H1 (cell line): ENCODE results near the gene RFFL. TPM values are rescaled to one million over a fixed set of nuclear protein-coding genes. Genes with fewer than 3 reads are reported as not detected.

ENCODE experiments used
- CTCF ChIA-PET: fragments of 300-600 bp; sonication (Branson Sonifier 250); formaldehyde crosslinking; loops from one replicate; lab custom pipeline; 2021; ENCODE audit not compliant: partially characterized antibody; lab: Charles Lee
- POLR2A ChIA-PET: fragments of 300-600 bp; sonication (Branson Sonifier 250); formaldehyde crosslinking; loops from one replicate; lab custom pipeline; 2021; ENCODE audit warnings: inconsistent platforms; ENCODE audit not compliant: partially characterized antibody; lab: Charles Lee
- DNase-seq, 2 experiments: peaks; one replicate each; pipeline versions ENCODE4 v3.0.0 to v3.0.0-alpha.2; 2010 to 2022; ENCODE audit warnings: low spot score in 2 of 2, low read depth in 1 of 2, mixed read lengths in 1 of 2
- FAIRE-seq: peaks from 2 replicates; lab custom pipeline; 2011; peaks lifted over from hg19 to GRCh38; lab: Jason Lieb, UNC
- H2AFZ ChIP-seq: 2 replicates; pipeline ENCODE4 v1.8.1; 2012; ENCODE audit warnings: low read length, inconsistent platforms
- H2AK5ac ChIP-seq: 2 replicates; pipeline ENCODE4 v1.6.1; 2013; ENCODE audit warnings: low read depth, low read length
- H2BK120ac ChIP-seq: replicated peaks from 2 replicates; pipeline ENCODE3; 2013; ENCODE audit warnings: low read depth, low read length, inconsistent platforms
- H2BK12ac ChIP-seq: 2 replicates; pipeline ENCODE4 v1.6.1; 2013; ENCODE audit warnings: low read depth, low read length
- H2BK15ac ChIP-seq: 2 replicates; pipeline ENCODE4 v1.6.1; 2013; ENCODE audit warnings: low read length
- H2BK20ac ChIP-seq: 2 replicates; pipeline ENCODE4 v1.6.1; 2013; ENCODE audit warnings: low read length
- H2BK5ac ChIP-seq: 2 replicates; pipeline ENCODE4 v1.6.1; 2013; ENCODE audit warnings: low read depth, low read length
- H3K14ac ChIP-seq: 2 replicates; pipeline ENCODE4 v1.6.1; 2013; ENCODE audit warnings: inconsistent platforms; ENCODE audit not compliant: insufficient read length
- H3K18ac ChIP-seq: 2 replicates; pipeline ENCODE4 v1.6.1; 2013; ENCODE audit warnings: low read length; ENCODE audit errors: extremely low read depth
- H3K23ac ChIP-seq: 2 replicates; pipeline ENCODE4 v1.6.1; 2013; ENCODE audit warnings: inconsistent platforms; ENCODE audit not compliant: insufficient read length
- H3K23me2 ChIP-seq: 2 replicates; pipeline ENCODE4 v1.6.1; 2013; ENCODE audit warnings: low read depth, low read length
- H3K27ac ChIP-seq: 2 replicates; pipeline ENCODE4 v1.6.1; 2011; ENCODE audit warnings: low read depth, low read length, inconsistent platforms
- H3K27me3 ChIP-seq, 4 experiments: replicated peaks in 1 of 4; 1 replicate in 1 of 4; 2 replicates in 3 of 4; pipeline versions ENCODE4 v1.6.1 to v1.8.1; 2011 to 2013; ENCODE audit warnings: low read length in 3 of 4, mild to moderate bottlenecking in 3 of 4, inconsistent platforms in 2 of 4, mixed read lengths in 2 of 4, moderate library complexity in 1 of 4; ENCODE audit not compliant: control insufficient read depth in 3 of 4, insufficient read depth in 3 of 4; ENCODE audit errors: extremely low read depth in 1 of 4
- H3K36me3 ChIP-seq, 4 experiments: 2 replicates each; pipeline versions ENCODE4 v1.6.1 to v1.8.1; 2011 to 2013; ENCODE audit warnings: mild to moderate bottlenecking in 4 of 4, low read length in 3 of 4, moderate library complexity in 2 of 4, control low read depth in 1 of 4, inconsistent platforms in 1 of 4; ENCODE audit not compliant: insufficient read depth in 4 of 4, control insufficient read depth in 2 of 4
- H3K4ac ChIP-seq: replicated peaks from 2 replicates; pipeline ENCODE3; 2013; ENCODE audit warnings: low read length, low read depth, mixed read lengths, inconsistent platforms; ENCODE audit not compliant: insufficient read length
- H3K4me1 ChIP-seq, 4 experiments: replicated peaks in 1 of 4; 1 replicate in 1 of 4; 2 replicates in 3 of 4; pipeline versions ENCODE4 v1.6.1 to v1.8.1; 2011 to 2013; ENCODE audit warnings: low read length in 3 of 4, inconsistent platforms in 2 of 4, mixed read lengths in 1 of 4; ENCODE audit not compliant: insufficient read depth in 4 of 4, control insufficient read depth in 3 of 4
- H3K4me2 ChIP-seq, 2 experiments: 2 replicates each; pipeline versions ENCODE4 v1.6.1 to v1.8.1; 2011 to 2013; ENCODE audit warnings: low read depth in 2 of 2, low read length in 2 of 2, control low read depth in 1 of 2, inconsistent platforms in 1 of 2, mild to moderate bottlenecking in 1 of 2; ENCODE audit not compliant: insufficient read depth in 1 of 2
- H3K4me3 ChIP-seq, 4 experiments: fragments of 200-600, 300-600 bp in 1 of 4; sonication (generic), shearing (Covaris generic), sonication (Bioruptor Twin) in 1 of 4; 2 replicates each; pipeline versions ENCODE4 v1.5.1 to v1.8.1; 2011 to 2016; ENCODE audit warnings: low read length in 4 of 4, low read depth in 3 of 4, control low read depth in 2 of 4, inconsistent platforms in 2 of 4, mild to moderate bottlenecking in 2 of 4, mixed read lengths in 1 of 4, moderate library complexity in 1 of 4; ENCODE audit not compliant: insufficient read depth in 2 of 4; ENCODE audit errors: extremely low read depth in 1 of 4
- H3K56ac ChIP-seq: replicated peaks from 2 replicates; pipeline ENCODE3; 2013; ENCODE audit warnings: low read depth, mild to moderate bottlenecking, mixed read lengths, low read length, inconsistent platforms; ENCODE audit not compliant: insufficient read length
- H3K79me1 ChIP-seq: 2 replicates; pipeline ENCODE4 v1.6.1; 2013; ENCODE audit warnings: low read depth, low read length, control low read depth
- H3K79me2 ChIP-seq, 2 experiments: 2 replicates each; pipeline versions ENCODE4 v1.6.1 to v1.8.1; 2012 to 2013; ENCODE audit warnings: low read length in 2 of 2, mild to moderate bottlenecking in 2 of 2, inconsistent platforms in 1 of 2; ENCODE audit not compliant: insufficient read depth in 2 of 2, control insufficient read depth in 1 of 2
- H3K9ac ChIP-seq, 4 experiments: replicated peaks in 1 of 4; 1 replicate in 1 of 4; 2 replicates in 3 of 4; pipeline versions ENCODE4 v1.6.1 to v1.8.1; 2011 to 2013; ENCODE audit warnings: low read depth in 3 of 4, low read length in 3 of 4, control low read depth in 2 of 4, mild to moderate bottlenecking in 2 of 4, moderate library complexity in 2 of 4, inconsistent platforms in 1 of 4; ENCODE audit errors: extremely low read depth in 1 of 4
- H3K9me3 ChIP-seq, 2 experiments: 2 replicates each; pipeline versions ENCODE4 v1.6.1 to v1.8.1; 2012 to 2013; ENCODE audit warnings: mild to moderate bottlenecking in 2 of 2, moderate library complexity in 2 of 2, control low read depth in 1 of 2, inconsistent platforms in 1 of 2, low read depth in 1 of 2, low read length in 1 of 2, mixed read lengths in 1 of 2; ENCODE audit not compliant: insufficient read depth in 2 of 2
- H4K20me1 ChIP-seq, 2 experiments: replicated peaks in 1 of 2; 2 replicates each; pipeline versions ENCODE3 to v1.8.1; 2011 to 2013; ENCODE audit warnings: inconsistent platforms in 2 of 2, low read length in 2 of 2, mild to moderate bottlenecking in 1 of 2; ENCODE audit not compliant: insufficient read depth in 2 of 2, control insufficient read depth in 1 of 2
- H4K5ac ChIP-seq: 2 replicates; pipeline ENCODE4 v1.6.1; 2013; ENCODE audit warnings: low read length, low read depth, mixed read lengths, inconsistent platforms; ENCODE audit not compliant: insufficient read length
- H4K8ac ChIP-seq: 2 replicates; pipeline ENCODE4 v1.8.0; 2013; ENCODE audit warnings: mild to moderate bottlenecking, moderate library complexity, low read length, inconsistent platforms; ENCODE audit not compliant: insufficient read depth; ENCODE audit errors: extremely low read depth
- H4K91ac ChIP-seq: replicated peaks from 2 replicates; pipeline ENCODE3; 2013; ENCODE audit warnings: low read length, mixed read lengths, inconsistent platforms; ENCODE audit not compliant: insufficient read length
- CBX5 ChIP-seq: fragments of 300-800, 300-1000 bp; sonication (generic); IDR thresholded peaks from 2 replicates; pipeline ENCODE4 v1.7.1; 2016; ENCODE audit warnings: antibody characterized with exemption, low read length, low read depth
- CBX8 ChIP-seq: fragments of 300-800, 300-1000 bp; sonication (generic); IDR thresholded peaks from 2 replicates; pipeline ENCODE4 v1.7.1; 2016; ENCODE audit warnings: low read depth, low read length, borderline replicate concordance
- CTCF ChIP-seq, 3 experiments: IDR thresholded peaks; 1 replicate in 2 of 3; 2 replicates in 1 of 3; pipeline versions ENCODE4 v1.5.1 to v1.6.1; 2011; ENCODE audit warnings: low read length in 3 of 3, mild to moderate bottlenecking in 3 of 3, inconsistent platforms in 2 of 3, low read depth in 1 of 3, moderate library complexity in 1 of 3; ENCODE audit not compliant: insufficient read depth in 1 of 3; ENCODE audit errors: control extremely low read depth in 1 of 3
- HDAC6 ChIP-seq: IDR thresholded peaks from one replicate; pipeline ENCODE4 v1.7.1; 2012; ENCODE audit warnings: low read depth, mild to moderate bottlenecking, inconsistent platforms, low read length, moderate library complexity
- KDM5A ChIP-seq: fragments of 200-600 bp; IDR thresholded peaks from 2 replicates; pipeline ENCODE4 v1.7.1; 2012; ENCODE audit warnings: mild to moderate bottlenecking, low read length, inconsistent platforms, mixed read lengths
- NANOG ChIP-seq: IDR thresholded peaks from 2 replicates; pipeline ENCODE4 v1.6.1; 2011; ENCODE audit warnings: low read length, low read depth, mild to moderate bottlenecking, inconsistent platforms; ENCODE audit not compliant: insufficient read depth, poor library complexity, severe bottlenecking
- POU5F1 ChIP-seq: IDR thresholded peaks from 2 replicates; pipeline ENCODE4 v1.6.1; 2011; ENCODE audit warnings: low read depth, mild to moderate bottlenecking, low read length, moderate library complexity
- RFX5 ChIP-seq: IDR thresholded peaks from 2 replicates; pipeline ENCODE4 v1.6.1; 2011; ENCODE audit warnings: low read depth, low read length, improper control_type of control experiment, borderline replicate concordance
- SP1 ChIP-seq: IDR thresholded peaks from 2 replicates; pipeline ENCODE4 v1.6.1; 2011; ENCODE audit warnings: low read depth, low read length
- SP4 ChIP-seq: IDR thresholded peaks from 2 replicates; pipeline ENCODE4 v1.6.1; 2012; ENCODE audit warnings: low read length, inconsistent platforms
- SUZ12 ChIP-seq: fragments of 200-600 bp; sonication (generic); IDR thresholded peaks from 2 replicates; pipeline ENCODE4 v1.6.1; 2012; ENCODE audit warnings: mild to moderate bottlenecking, inconsistent platforms, low read length, moderate library complexity, mixed read lengths
- TBP ChIP-seq: IDR thresholded peaks from 2 replicates; pipeline ENCODE4 v1.6.1; 2011; ENCODE audit warnings: low read depth, low read length, improper control_type of control experiment
- WGBS, 2 experiments: shearing (Covaris generic) in 1 of 2; methylation state at CpG; one replicate each; pipeline versions ENCODE4 v1.1.6 to v1.1.7; 2013 to 2015; ENCODE audit warnings: low lambda C conversion rate in 2 of 2, mixed read lengths in 2 of 2, inconsistent platforms in 1 of 2, low coverage in 1 of 2, missing lambda C conversion rate in 1 of 2; ENCODE audit not compliant: insufficient replicate concordance in 2 of 2, insufficient coverage in 1 of 2, insufficient read length in 1 of 2; ENCODE audit errors: extremely low coverage in 1 of 2, missing lambda C conversion rate in 1 of 2; 5-methylcytosine and 5-hydroxymethylcytosine counted together
- polyA plus RNA-seq, 7 experiments: library from polyadenylated mRNA; depleted of rRNA in 3 of 7; stranded (reverse) in 5 of 7; unstranded in 2 of 7; fragments of >200 nt in 5 of 7; fragments of 200-250 nt in 2 of 7; gene quantifications; 1 replicate in 5 of 7; 2 replicates in 1 of 7; 4 replicates in 1 of 7; pipeline versions ENCODE4 v1.2.1 to v1.2.3, GENCODE V29; 2011 to 2013; ENCODE audit warnings: missing spikeins in 2 of 7, mixed read lengths in 2 of 7
- total RNA-seq: library from RNA; stranded (reverse); fragmentation: NEBNext Ultra II Directional; extraction: Animal tissue kit (Norgen Biotek cat#: 25700); gene quantifications from 2 replicates; pipeline ENCODE4 v1.2.1, GENCODE V29; 2021

The RFFL gene
- total and polyA plus RNA-seq, 2 of the 8 experiments (the other 6 are each of a cell fraction or from before 2014, with no cell fraction given) = 14.0 to 24.5 TPM

- H4K8ac ChIP-seq = no peak overlapping the region
- FAIRE-seq = no peak
- H3K9me3 ChIP-seq = no peaks in the 10 kb centered on the region
- no peak for DNase-seq
- H3K23ac ChIP-seq = no peak overlapping the region
- H4K91ac ChIP-seq = no peak overlapping the region
- H3K4me2 ChIP-seq = no peak overlapping the region
- ChIA-PET CTCF (interaction anchor here (0.6 to 2.5 kb wide), 7 partner anchors 8 to 85 kb away, joined by 3 to 8 read pairs (median 3); partner anchors contain the start of gene RAD51D), POLR2A (interaction anchor here (1.3 to 1.6 kb wide), 3 partner anchors 10 to 66 kb away, joined by 3 to 5 read pairs (median 4); no protein-coding TSS in a partner anchor)
- no peak overlapping the region for H4K5ac ChIP-seq
- 54% methylated on average over 2 of the region's 2 CpGs; no CpG with 5 or more reads in 1 of the 2 experiments for WGBS, 2 experiments
- H2BK20ac ChIP-seq = no peak overlapping the region
- no peak overlapping the region for H2BK12ac ChIP-seq
- no peaks in the 10 kb centered on the region for H4K20me1 ChIP-seq
- H2BK15ac ChIP-seq = no peak overlapping the region
- H3K27ac ChIP-seq = no peak overlapping the region
- H3K36me3 ChIP-seq = no peaks in the 10 kb centered on the region
- H3K18ac ChIP-seq = no peak overlapping the region
- H2AK5ac ChIP-seq = no peak overlapping the region
- no peak overlapping the region for H2AFZ ChIP-seq
- H3K79me1 ChIP-seq = no peaks in the 10 kb centered on the region; the same call in 1 of the 2 replicates
- peaks cover 8 to 26% (median 14%) of the 10 kb centered on the region in 4 experiments for H3K4me1 ChIP-seq
- H3K56ac ChIP-seq = no peak overlapping the region
- H2BK120ac ChIP-seq = no peak overlapping the region
- no peak overlapping the region for H3K14ac ChIP-seq
- H3K23me2 ChIP-seq = peaks cover 12% of the 10 kb centered on the region; the same call in 1 of the 2 replicates
- H2BK5ac ChIP-seq = no peak overlapping the region
- H3K79me2 ChIP-seq = peaks cover 0 to 2% of the 10 kb centered on the region in 2 experiments; a peak in 1 of 4 replicates
- no peak overlapping the region for H3K4ac ChIP-seq
- no peak overlapping the region for H3K4me3 ChIP-seq
- no peaks in the 10 kb centered on the region for H3K27me3 ChIP-seq
- no peak overlapping the region for H3K9ac ChIP-seq
- no peak for TF ChIP-seq CTCF (IDR thresholded peaks at IDR 0.05; ENCODE audit: control extremely low read depth in 1 of 3, insufficient read depth in 1 of 3, low read depth in 1 of 3, low read length in 3 of 3)
- TF ChIP-seq NANOG = no peak
- TF ChIP-seq SP1 = no peak
- no peak for TF ChIP-seq TBP
- no peak for TF ChIP-seq RFX5
- TF ChIP-seq CBX5 = no peak
- no peak for TF ChIP-seq SUZ12
- TF ChIP-seq CBX8 = no peak
- TF ChIP-seq POU5F1 = no peak
- TF ChIP-seq KDM5A = no peak
- no peak for TF ChIP-seq HDAC6
- no peak for TF ChIP-seq SP4
Measured at GRCh38 chr17:35084987-35085386, 21.5 kb upstream of the RFFL start.
